ENCODE data around the gene SLC4A3. TPM values are rescaled to one million over a fixed set of nuclear protein-coding genes. Genes with fewer than 3 reads are reported as not detected.

SLC4A3 gene
- total RNA-seq, 1 experiment from 2014 or later = 0.52 TPM

DNA sequence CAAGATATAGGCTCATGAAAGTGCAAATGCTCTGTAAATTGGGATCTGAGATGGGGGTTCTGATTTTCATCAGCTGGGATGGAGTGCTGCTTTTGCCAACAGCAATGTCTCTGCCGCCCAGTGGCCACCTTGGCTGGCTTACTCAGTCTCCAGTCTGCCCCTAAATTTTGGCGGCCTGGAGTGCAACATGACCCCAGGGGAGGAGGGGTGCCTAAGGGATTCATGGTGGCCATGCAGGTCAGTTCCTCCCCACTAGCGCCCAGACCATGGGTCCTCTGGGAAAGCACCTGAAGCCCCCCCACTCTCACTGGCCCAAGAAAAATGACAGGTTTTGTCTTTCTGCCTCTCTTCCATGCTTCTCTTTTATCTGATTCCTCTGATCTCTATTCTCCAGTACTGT lies 45.0 kb downstream of the SLC4A3 start:
- ChIA-PET POLR2A (ENCODE audit: low non-redundant PET) (interaction anchor here (0.7 kb wide), 1 partner anchor 218 kb away, joined by 4 read pairs; no protein-coding TSS in a partner anchor), CTCF (no interaction called here)
- Histone ChIP-seq H3K4me1 (ENCODE audit: insufficient read depth, low read length, poor library complexity, severe bottlenecking) (no peaks in the 10 kb centered on the region), H3K27ac (ENCODE audit: low read depth, low read length, poor library complexity, severe bottlenecking) (no peak overlapping the region), H3K36me3 (ENCODE audit: insufficient read depth, low read length, poor library complexity, severe bottlenecking) (no peaks in the 10 kb centered on the region), H3K4me3 (ENCODE audit: low read depth, low read length, poor library complexity, severe bottlenecking) (no peak overlapping the region), H3K27me3 (replicated peaks; ENCODE audit: insufficient read depth, low read depth, low read length, poor library complexity) (peaks cover 15% of the 10 kb centered on the region), H3K9me3 (ENCODE audit: low read depth, low read length, poor library complexity, severe bottlenecking) (no peaks in the 10 kb centered on the region)
- no peak for TF ChIP-seq EZH2 (IDR thresholded peaks at IDR 0.05; ENCODE audit: borderline replicate concordance, low read depth, low read length, poor library complexity, severe bottlenecking)
- no peak for DNase-seq (ENCODE audit: low spot score)
- intact Hi-C loops (cut with micrococcal nuclease; ENCODE audit: unreplicated experiment) = no loop called here
- no TSS peak for BruUV-seq (replicated peaks)

DNA sequence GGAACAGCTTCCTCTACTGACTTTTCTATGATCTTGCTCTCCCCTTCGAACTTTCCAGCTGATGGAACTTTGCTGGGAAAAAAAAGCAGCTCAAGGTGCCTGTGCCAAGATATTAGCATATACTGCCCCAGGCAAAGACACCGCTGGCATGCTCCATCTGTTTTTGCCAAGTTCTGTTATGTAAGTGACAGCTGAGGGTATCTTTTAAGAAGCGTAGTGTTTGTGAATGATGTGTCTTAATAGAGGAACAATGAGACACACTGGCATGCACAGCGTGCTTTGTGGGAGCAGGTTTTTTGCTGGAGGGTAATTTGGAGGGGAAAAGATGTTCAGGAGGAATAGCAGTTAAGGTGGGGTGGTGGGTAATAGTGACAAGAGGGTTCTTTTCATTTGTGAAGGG lies 47.8 kb downstream of the SLC4A3 start:
- H3K4me1 ChIP-seq (ENCODE audit: insufficient read depth, low read length, poor library complexity, severe bottlenecking) = no peaks in the 10 kb centered on the region
- POLR2A ChIA-PET (ENCODE audit: low non-redundant PET) = no interaction called here
- H3K9me3 ChIP-seq (ENCODE audit: low read depth, low read length, poor library complexity, severe bottlenecking) = no peaks in the 10 kb centered on the region
- H3K4me3 ChIP-seq (ENCODE audit: low read depth, low read length, poor library complexity, severe bottlenecking) = no peak overlapping the region
- DNase-seq (ENCODE audit: low spot score) = peak; percentile 36
- CTCF ChIA-PET = no interaction called here
- TF ChIP-seq, protein P1, sequence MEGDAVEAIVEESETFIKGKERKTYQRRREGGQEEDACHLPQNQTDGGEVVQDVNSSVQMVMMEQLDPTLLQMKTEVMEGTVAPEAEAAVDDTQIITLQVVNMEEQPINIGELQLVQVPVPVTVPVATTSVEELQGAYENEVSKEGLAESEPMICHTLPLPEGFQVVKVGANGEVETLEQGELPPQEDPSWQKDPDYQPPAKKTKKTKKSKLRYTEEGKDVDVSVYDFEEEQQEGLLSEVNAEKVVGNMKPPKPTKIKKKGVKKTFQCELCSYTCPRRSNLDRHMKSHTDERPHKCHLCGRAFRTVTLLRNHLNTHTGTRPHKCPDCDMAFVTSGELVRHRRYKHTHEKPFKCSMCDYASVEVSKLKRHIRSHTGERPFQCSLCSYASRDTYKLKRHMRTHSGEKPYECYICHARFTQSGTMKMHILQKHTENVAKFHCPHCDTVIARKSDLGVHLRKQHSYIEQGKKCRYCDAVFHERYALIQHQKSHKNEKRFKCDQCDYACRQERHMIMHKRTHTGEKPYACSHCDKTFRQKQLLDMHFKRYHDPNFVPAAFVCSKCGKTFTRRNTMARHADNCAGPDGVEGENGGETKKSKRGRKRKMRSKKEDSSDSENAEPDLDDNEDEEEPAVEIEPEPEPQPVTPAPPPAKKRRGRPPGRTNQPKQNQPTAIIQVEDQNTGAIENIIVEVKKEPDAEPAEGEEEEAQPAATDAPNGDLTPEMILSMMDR (conservative IDR thresholded peaks at IDR 0.05; ENCODE audit: low read depth, low read length) = no peak
- no peak for TF ChIP-seq EZH2 (IDR thresholded peaks at IDR 0.05; ENCODE audit: borderline replicate concordance, low read depth, low read length, poor library complexity, severe bottlenecking)
- peaks cover 9% of the 10 kb centered on the region for H3K27me3 ChIP-seq (replicated peaks; ENCODE audit: insufficient read depth, low read depth, low read length, poor library complexity)
- no peaks in the 10 kb centered on the region for H3K36me3 ChIP-seq (ENCODE audit: insufficient read depth, low read length, poor library complexity, severe bottlenecking)
- no TSS peak for BruUV-seq (replicated peaks)
- intact Hi-C loops (cut with micrococcal nuclease; ENCODE audit: unreplicated experiment) = no loop called here
- H3K27ac ChIP-seq (ENCODE audit: low read depth, low read length, poor library complexity, severe bottlenecking) = no peak overlapping the region

DNA sequence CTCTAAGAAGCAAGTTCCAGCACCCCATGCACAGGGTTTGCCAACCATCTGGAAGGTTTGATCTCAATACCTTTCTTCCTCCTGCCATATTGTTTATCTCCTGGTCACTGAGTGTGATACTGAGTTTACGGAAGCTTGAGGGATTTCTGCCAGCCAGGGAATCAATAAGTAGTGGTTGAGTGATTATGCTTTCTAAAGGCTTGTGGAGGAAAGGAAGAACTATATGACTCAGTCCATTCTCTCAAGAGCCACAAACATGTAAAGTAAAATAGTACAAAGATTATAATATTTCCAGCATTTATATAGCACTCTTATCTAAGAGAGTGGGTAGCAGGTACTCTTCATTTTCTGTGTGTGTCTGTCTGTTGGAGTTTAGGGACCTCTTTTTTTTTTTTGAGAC lies 49.2 kb downstream of the SLC4A3 start:
- Histone ChIP-seq H3K9me3 (ENCODE audit: low read depth, low read length, poor library complexity, severe bottlenecking) (no peaks in the 10 kb centered on the region), H3K27me3 (replicated peaks; ENCODE audit: insufficient read depth, low read depth, low read length, poor library complexity) (no peaks in the 10 kb centered on the region), H3K4me1 (ENCODE audit: insufficient read depth, low read length, poor library complexity, severe bottlenecking) (no peaks in the 10 kb centered on the region), H3K27ac (ENCODE audit: low read depth, low read length, poor library complexity, severe bottlenecking) (no peak overlapping the region), H3K4me3 (ENCODE audit: low read depth, low read length, poor library complexity, severe bottlenecking) (no peak overlapping the region), H3K36me3 (ENCODE audit: insufficient read depth, low read length, poor library complexity, severe bottlenecking) (no peaks in the 10 kb centered on the region)
- TF ChIP-seq EZH2 (IDR thresholded peaks at IDR 0.05; ENCODE audit: borderline replicate concordance, low read depth, low read length, poor library complexity, severe bottlenecking) = no peak
- DNase-seq (ENCODE audit: low spot score) = no peak
- intact Hi-C loops (cut with micrococcal nuclease; ENCODE audit: unreplicated experiment) = no loop called here
- BruUV-seq (replicated peaks) = no TSS peak
- ChIA-PET CTCF (interaction anchor here (0.8 kb wide), 1 partner anchor 106 kb away, joined by 3 read pairs; the partner anchor contains the start of gene OBSL1), POLR2A (ENCODE audit: low non-redundant PET) (no interaction called here)

DNA sequence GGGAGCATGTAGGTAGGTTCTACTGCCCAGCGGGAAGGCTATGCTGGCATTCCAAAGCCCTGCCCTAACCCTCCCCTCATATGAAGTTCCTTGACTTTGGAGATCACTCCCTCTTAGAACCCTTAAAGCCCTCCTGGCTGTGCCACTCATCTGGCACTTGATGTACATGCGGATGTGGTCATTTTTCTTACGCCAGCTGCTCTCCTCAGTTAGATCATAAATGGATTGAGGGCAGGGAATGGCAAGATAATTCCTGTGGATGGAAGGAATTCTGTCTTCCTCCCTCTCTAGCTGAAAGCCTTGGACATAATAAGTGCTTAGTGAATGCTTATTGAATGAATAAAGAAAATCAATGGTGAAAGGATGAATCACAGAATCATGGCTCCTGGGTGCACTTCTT lies 51.6 kb downstream of the SLC4A3 start:
- no TSS peak for BruUV-seq (replicated peaks)
- no peak overlapping the region for H3K4me3 ChIP-seq (ENCODE audit: low read depth, low read length, poor library complexity, severe bottlenecking)

More for the DNA sequence above, 51.6 kb downstream of the SLC4A3 start:
- peaks cover 3% of the 10 kb centered on the region for H3K9me3 ChIP-seq (ENCODE audit: low read depth, low read length, poor library complexity, severe bottlenecking)
- H3K4me1 ChIP-seq (ENCODE audit: insufficient read depth, low read length, poor library complexity, severe bottlenecking) = no peaks in the 10 kb centered on the region
- DNase-seq (ENCODE audit: low spot score) = no peak
- intact Hi-C loops (cut with micrococcal nuclease; ENCODE audit: unreplicated experiment) = no loop called here
- POLR2A ChIA-PET (ENCODE audit: low non-redundant PET) = no interaction called here
- TF ChIP-seq EZH2 (IDR thresholded peaks at IDR 0.05; ENCODE audit: borderline replicate concordance, low read depth, low read length, poor library complexity, severe bottlenecking) = no peak
- TF ChIP-seq, protein P1 (conservative IDR thresholded peaks at IDR 0.05; ENCODE audit: low read depth, low read length) = no peak
- no peak overlapping the region for H3K27ac ChIP-seq (ENCODE audit: low read depth, low read length, poor library complexity, severe bottlenecking)
- no peaks in the 10 kb centered on the region for H3K27me3 ChIP-seq (replicated peaks; ENCODE audit: insufficient read depth, low read depth, low read length, poor library complexity)
- H3K36me3 ChIP-seq (ENCODE audit: insufficient read depth, low read length, poor library complexity, severe bottlenecking) = no peaks in the 10 kb centered on the region
- CTCF ChIA-PET = no interaction called here
